Caco-2 (cell line): ENCODE results near the gene KIAA1958. TPM values are rescaled to one million over a fixed set of nuclear protein-coding genes. Genes with fewer than 3 reads are reported as not detected.

Source experiments
- BruUV-seq: library from RNA; stranded (reverse); fragments of 400-500 nt; replicated peaks from 2 replicates; lab custom pipeline; 2021; lab: Mats Ljungman, UMichigan
- CTCF ChIA-PET: fragments of 300-600 bp; sonication (Branson Sonifier 250); formaldehyde crosslinking; loops from one replicate; lab custom pipeline; 2022; ENCODE audit warnings: antibody characterized with exemption; lab: Charles Lee
- POLR2A ChIA-PET: fragments of 300-600 bp; sonication (Branson Sonifier 250); formaldehyde crosslinking; loops from one replicate; lab custom pipeline; 2022; ENCODE audit warnings: antibody characterized with exemption; lab: Charles Lee
- DNase-seq, 2 experiments: peaks; one replicate each; pipeline versions ENCODE4 v3.0.0 to v3.0.0-alpha.2; 2020 to 2022
- H3K27me3 ChIP-seq: replicated peaks from 2 replicates; pipeline ENCODE4 v1.6.0; 2011; ENCODE audit warnings: low read length; ENCODE audit not compliant: control insufficient read depth, insufficient read depth
- H3K36me3 ChIP-seq: 2 replicates; pipeline ENCODE4 v1.5.1; 2011; ENCODE audit warnings: low read length; ENCODE audit not compliant: control insufficient read depth, insufficient read depth
- H3K4me1 ChIP-seq: fragments of 250-450 bp; sonication (Bioruptor Pico); 2 replicates; pipeline ENCODE4 v1.5.1; 2020; ENCODE audit warnings: mild to moderate bottlenecking
- H3K4me3 ChIP-seq: 2 replicates; pipeline ENCODE4 v1.5.1; 2011; ENCODE audit warnings: low read depth, mild to moderate bottlenecking, control low read depth, low read length
- H3K9me3 ChIP-seq: fragments of 250-450 bp; sonication (Bioruptor Pico); 2 replicates; pipeline ENCODE4 v1.5.1; 2020; ENCODE audit warnings: mild to moderate bottlenecking, moderate library complexity
- H3K27ac Mint-ChIP-seq: one replicate; pipeline ENCODE4 v1.8.0; 2022; ENCODE audit warnings: mixed read lengths; ENCODE audit not compliant: unreplicated experiment
- H3K27me3 Mint-ChIP-seq: one replicate; pipeline ENCODE4 v1.8.0; 2022; ENCODE audit warnings: mixed read lengths; ENCODE audit not compliant: insufficient read depth, unreplicated experiment
- H3K36me3 Mint-ChIP-seq: one replicate; pipeline ENCODE4 v1.8.0; 2022; ENCODE audit warnings: mild to moderate bottlenecking, mixed read lengths; ENCODE audit not compliant: insufficient read depth, unreplicated experiment
- H3K4me1 Mint-ChIP-seq: one replicate; pipeline ENCODE4 v1.8.0; 2022; ENCODE audit warnings: low read depth, mixed read lengths; ENCODE audit not compliant: unreplicated experiment
- H3K4me3 Mint-ChIP-seq: one replicate; pipeline ENCODE4 v1.8.0; 2022; ENCODE audit warnings: mild to moderate bottlenecking, moderate library complexity, mixed read lengths; ENCODE audit not compliant: unreplicated experiment
- H3K9me3 Mint-ChIP-seq: one replicate; pipeline ENCODE4 v1.8.0; 2022; ENCODE audit warnings: mixed read lengths; ENCODE audit not compliant: unreplicated experiment
- intact Hi-C: fragments of 100-400 bp; cut with micrococcal nuclease; formaldehyde crosslinking; loops from one replicate; pipeline ENCODE4 v1.10.0; 2022; ENCODE audit not compliant: unreplicated experiment
- total RNA-seq: library from RNA; stranded (reverse); gene quantifications from 2 replicates; pipeline ENCODE4 v1.2.3, GENCODE V29; 2022
- TF ChIP-seq, protein P1 (sequence below), 2 experiments: fragments of 200-600 bp in 1 of 2; IDR thresholded peaks; 1 replicate in 1 of 2; 2 replicates in 1 of 2; pipeline versions ENCODE4 v1.5.1 to v1.8.0; 2011 to 2022; ENCODE audit warnings: antibody characterized with exemption in 1 of 2, control low read depth in 1 of 2, inconsistent platforms in 1 of 2, low read depth in 1 of 2, low read length in 1 of 2, mild to moderate bottlenecking in 1 of 2, moderate library complexity in 1 of 2; ENCODE audit not compliant: insufficient read depth in 1 of 2, severe bottlenecking in 1 of 2, unreplicated experiment in 1 of 2

Gene KIAA1958
- total RNA-seq, 1 experiment from 2014 or later, result 20.0 TPM

DNA sequence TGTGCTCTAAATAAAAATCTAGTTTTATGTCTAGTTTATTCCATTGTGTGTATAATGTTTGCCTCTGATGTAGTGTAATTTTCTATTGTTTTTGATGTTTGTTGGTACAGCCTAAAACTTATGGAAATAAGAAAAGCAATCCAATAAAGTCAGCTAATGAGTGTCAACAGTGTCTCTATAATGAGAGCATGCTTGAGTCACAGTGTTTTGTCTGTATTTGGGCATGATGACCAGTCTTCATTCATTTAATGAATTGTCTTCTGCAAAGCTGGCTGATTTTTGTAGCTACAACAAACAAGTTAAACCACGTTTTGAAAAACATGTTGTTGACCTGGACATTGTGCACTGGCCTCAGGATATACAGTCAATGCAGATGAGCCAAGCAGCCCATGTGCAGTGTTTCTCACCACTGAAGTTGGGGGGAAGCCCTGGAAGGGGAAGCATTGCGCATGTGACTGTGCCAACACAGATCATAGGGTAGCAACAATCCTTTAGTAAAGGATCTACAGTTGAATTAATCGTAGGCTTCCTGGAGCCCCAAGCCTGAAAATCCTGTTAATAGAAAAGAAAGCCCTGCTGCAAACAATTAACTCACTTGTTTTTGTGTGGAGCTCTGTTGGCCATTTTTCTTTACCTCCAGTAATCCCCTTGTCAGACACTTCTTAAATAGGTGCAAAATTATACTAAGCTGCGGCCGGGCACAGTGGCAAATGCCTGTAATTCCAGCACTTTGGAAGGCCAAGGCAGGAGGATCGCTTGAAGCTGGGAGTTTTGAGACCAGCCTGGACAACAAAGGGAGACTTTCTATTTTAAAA, 143.3 kb downstream of the KIAA1958 start:
- no peaks in the 10 kb centered on the region for H3K27me3 Mint-ChIP-seq
- ChIA-PET POLR2A (no interaction called here), CTCF (no interaction called here)
- Histone ChIP-seq H3K36me3 (no peaks in the 10 kb centered on the region), H3K9me3 (no peaks in the 10 kb centered on the region), H3K4me1 (no peaks in the 10 kb centered on the region), H3K4me3 (no peak overlapping the region), H3K27me3 (no peaks in the 10 kb centered on the region)
- no peak overlapping the region for H3K4me3 Mint-ChIP-seq
- intact Hi-C loops, result no loop called here
- no TSS peak for BruUV-seq
- TF ChIP-seq, protein P1, sequence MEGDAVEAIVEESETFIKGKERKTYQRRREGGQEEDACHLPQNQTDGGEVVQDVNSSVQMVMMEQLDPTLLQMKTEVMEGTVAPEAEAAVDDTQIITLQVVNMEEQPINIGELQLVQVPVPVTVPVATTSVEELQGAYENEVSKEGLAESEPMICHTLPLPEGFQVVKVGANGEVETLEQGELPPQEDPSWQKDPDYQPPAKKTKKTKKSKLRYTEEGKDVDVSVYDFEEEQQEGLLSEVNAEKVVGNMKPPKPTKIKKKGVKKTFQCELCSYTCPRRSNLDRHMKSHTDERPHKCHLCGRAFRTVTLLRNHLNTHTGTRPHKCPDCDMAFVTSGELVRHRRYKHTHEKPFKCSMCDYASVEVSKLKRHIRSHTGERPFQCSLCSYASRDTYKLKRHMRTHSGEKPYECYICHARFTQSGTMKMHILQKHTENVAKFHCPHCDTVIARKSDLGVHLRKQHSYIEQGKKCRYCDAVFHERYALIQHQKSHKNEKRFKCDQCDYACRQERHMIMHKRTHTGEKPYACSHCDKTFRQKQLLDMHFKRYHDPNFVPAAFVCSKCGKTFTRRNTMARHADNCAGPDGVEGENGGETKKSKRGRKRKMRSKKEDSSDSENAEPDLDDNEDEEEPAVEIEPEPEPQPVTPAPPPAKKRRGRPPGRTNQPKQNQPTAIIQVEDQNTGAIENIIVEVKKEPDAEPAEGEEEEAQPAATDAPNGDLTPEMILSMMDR (IDR thresholded peaks at IDR 0.05; ENCODE audit: insufficient read depth in 1 of 2, low read depth in 1 of 2, low read length in 1 of 2, severe bottlenecking in 1 of 2, unreplicated experiment in 1 of 2), result no peak
- H3K4me1 Mint-ChIP-seq, result no peaks in the 10 kb centered on the region
- no peak overlapping the region for H3K27ac Mint-ChIP-seq
- no peak for DNase-seq
- no peaks in the 10 kb centered on the region for H3K36me3 Mint-ChIP-seq
- no peaks in the 10 kb centered on the region for H3K9me3 Mint-ChIP-seq

DNA sequence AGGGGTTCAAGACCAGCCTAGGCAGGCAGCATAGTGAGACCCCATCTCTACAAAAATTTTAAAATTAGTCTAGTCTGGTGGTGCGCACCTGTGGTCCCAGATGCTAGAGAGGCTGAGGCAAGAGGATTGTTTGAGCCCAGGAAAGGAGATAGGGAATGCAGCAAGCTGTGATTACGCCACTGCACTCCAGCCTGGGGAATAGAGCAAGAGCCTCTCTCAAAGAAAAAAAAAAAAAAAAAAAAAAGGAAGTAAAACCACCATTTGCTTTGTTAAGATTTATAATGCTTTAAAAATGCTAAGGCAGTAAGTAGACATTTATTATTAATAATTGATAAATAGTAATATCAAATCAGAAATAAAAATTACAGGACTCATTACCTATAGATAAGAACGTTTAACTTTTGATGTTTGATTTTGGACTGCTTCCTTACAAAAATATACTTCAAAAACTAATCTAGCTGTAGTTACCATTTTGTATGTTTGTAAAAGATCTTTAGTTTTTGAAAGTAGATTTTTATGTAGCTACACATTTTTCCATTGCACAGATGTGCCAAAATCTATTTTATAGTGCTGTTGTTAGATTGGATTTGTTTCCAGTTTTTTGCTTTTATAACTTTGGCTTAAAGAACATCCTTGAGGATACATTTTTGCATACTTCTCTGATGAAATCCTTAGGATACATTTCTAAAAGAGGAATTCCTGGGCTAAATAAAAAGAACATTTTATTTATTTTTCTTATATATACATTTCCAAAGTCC, 144.9 kb downstream of the KIAA1958 start:
- Histone ChIP-seq H3K36me3 (no peaks in the 10 kb centered on the region), H3K27me3 (no peaks in the 10 kb centered on the region), H3K4me3 (no peak overlapping the region), H3K4me1 (no peaks in the 10 kb centered on the region), H3K9me3 (0 out of 2 replicates have a peak, but pooled peaks cover 2% of the 10 kb centered on the region)
- Mint-ChIP-seq H3K4me1 (no peaks in the 10 kb centered on the region), H3K36me3 (no peaks in the 10 kb centered on the region), H3K9me3 (no peaks in the 10 kb centered on the region), H3K4me3 (no peak overlapping the region), H3K27me3 (no peaks in the 10 kb centered on the region), H3K27ac (no peak overlapping the region)
- intact Hi-C loops, result no loop called here
- TF ChIP-seq, protein P1 (IDR thresholded peaks at IDR 0.05; ENCODE audit: insufficient read depth in 1 of 2, low read depth in 1 of 2, low read length in 1 of 2, severe bottlenecking in 1 of 2, unreplicated experiment in 1 of 2), result no peak
- ChIA-PET POLR2A (no interaction called here), CTCF (interaction anchor here (0.6 kb wide), 1 partner anchor 32 kb away, joined by 5 read pairs; no protein-coding TSS in a partner anchor)
- BruUV-seq, result no TSS peak
- DNase-seq, result peak in 1 of 2 experiments; percentile 6

DNA sequence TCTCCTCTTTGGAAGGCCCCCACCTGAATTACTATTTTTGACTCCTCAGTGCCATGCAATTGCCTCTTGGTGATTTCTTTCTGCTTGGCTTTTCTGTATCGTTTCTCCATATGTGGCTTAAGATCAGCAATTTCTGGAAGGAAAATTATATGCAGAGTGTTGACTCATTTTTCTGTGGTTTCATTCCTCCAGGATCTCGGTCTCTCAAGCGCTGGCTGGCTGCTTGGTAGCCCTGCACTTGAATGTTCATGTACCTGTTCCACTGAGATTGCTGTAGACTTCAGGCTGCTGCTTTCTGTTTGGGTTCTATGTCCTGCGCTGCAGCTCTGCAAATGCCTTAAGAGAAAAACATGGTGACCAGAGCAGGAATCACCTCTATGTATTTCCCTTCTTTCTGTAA, 153.7 kb downstream of the KIAA1958 start:
- no peak overlapping the region for H3K4me3 ChIP-seq
- no peak overlapping the region for H3K27ac Mint-ChIP-seq
- H3K4me3 Mint-ChIP-seq, result no peak overlapping the region
- peaks cover 15% of the 10 kb centered on the region for H3K9me3 ChIP-seq
- TF ChIP-seq, protein P1 (IDR thresholded peaks at IDR 0.05; ENCODE audit: insufficient read depth in 1 of 2, low read depth in 1 of 2, low read length in 1 of 2, severe bottlenecking in 1 of 2, unreplicated experiment in 1 of 2), result no peak
- BruUV-seq, result no TSS peak
- ChIA-PET CTCF (no interaction called here), POLR2A (no interaction called here)
- H3K4me1 Mint-ChIP-seq, result peaks cover 7% of the 10 kb centered on the region
- no peaks in the 10 kb centered on the region for H3K27me3 Mint-ChIP-seq
- peaks cover 32% of the 10 kb centered on the region for H3K9me3 Mint-ChIP-seq
- intact Hi-C loops, result no loop called here
- no peaks in the 10 kb centered on the region for H3K27me3 ChIP-seq
- no peaks in the 10 kb centered on the region for H3K4me1 ChIP-seq
- H3K36me3 ChIP-seq, result peaks cover 1% of the 10 kb centered on the region; the same call in 1 of the 2 replicates
- H3K36me3 Mint-ChIP-seq, result peaks cover 7% of the 10 kb centered on the region
- DNase-seq, result no peak
